Endometrial microvascular endothelial cells (primary cell): ENCODE measurements around the gene S100A13. TPM values are rescaled to one million over a fixed set of nuclear protein-coding genes. Genes with fewer than 3 reads are reported as not detected.

Experiments
- in situ Hi-C: cut with HindIII; loops from 2 replicates; pipeline ENCODE4 v1.10.0; 2017; ENCODE audit warnings: low sequenced_read_pairs, low pct_unique_long_range_greater_than_20kb; ENCODE audit errors: inconsistent ontology term
- total RNA-seq: library from RNA; depleted of rRNA; stranded (reverse); fragments of >200 nt; gene quantifications from one replicate; pipeline ENCODE4 v1.2.3, GENCODE V29; 2015; ENCODE audit errors: inconsistent ontology term

Gene S100A13
- total RNA-seq, 1 donor from 2014 or later, result 75.1 TPM

DNA sequence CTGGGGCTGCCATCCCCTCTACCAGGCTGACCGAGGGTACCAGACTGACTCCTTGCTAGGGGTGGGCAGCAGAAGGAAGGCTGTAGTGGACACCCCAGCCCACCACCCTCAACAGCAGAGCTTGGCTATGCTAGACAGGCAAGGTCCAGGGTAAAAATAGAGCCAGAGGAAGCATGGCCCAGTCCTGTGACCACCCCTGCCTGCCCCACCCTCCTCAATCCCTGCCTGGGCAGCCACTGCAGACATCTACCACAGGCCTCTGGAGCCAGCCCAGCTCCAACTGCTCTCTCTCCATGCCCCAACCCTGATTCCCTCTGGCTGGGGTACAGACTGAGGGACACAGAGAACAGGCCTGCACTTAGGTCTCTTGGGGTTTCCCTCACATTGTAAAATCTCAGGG lies 2.7 kb upstream of the S100A13 start:
- in situ Hi-C loops, result no loop called here

DNA sequence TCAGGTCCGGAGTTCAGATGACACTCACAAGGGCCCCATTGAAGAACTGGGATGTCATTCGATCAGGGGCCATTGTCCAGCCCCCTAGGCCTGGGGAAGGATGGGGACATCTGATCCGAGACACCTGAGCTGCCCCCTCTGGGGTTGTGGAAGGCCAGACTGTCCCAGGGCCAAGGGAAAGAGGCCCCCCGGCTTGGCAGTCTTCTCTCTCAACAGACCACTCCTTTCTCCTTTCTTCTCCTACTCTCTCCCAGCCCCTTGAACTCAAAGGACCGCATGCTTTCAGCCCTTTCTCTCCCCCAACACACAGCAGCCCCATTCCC lies 2.0 kb upstream of the S100A13 start:
- in situ Hi-C loops, result no loop called here

- in situ Hi-C loops, result no loop called here
These were observed 1.5 kb upstream of the S100A13 start for GRCh38 chr1:153628638-153629342.

GRCh38 chr1:153627715-153628626 lies 666 bp upstream of the S100A13 start, which contains the start of gene S100A1:
S100A1 (plus strand) TSS chr1:153628434; CDS start chr1:153630522, 2,088 bp downstream.
- in situ Hi-C loops, result no loop called here

DNA sequence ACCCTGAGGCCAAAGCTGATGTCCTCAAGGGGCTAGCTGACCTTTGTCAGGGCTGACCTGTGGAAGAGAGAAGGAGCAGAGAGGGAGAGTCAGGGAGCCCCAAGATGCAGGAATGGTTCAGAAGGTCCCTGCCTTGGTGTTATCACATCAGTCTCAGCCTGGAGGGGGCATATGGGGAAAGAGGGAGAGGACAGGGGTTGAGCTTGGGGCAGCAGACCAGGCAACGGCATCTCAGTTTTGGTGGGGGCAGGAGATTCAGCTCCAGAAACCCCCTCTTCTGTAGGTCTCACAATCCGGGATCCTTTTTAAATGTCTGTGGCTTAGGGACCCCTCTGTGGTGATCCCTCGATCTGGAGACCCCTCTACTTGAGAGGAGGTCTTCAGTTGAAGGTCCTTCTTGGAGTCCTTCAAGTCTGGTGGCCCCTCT lies 815 bp downstream of the S100A13 start:
- in situ Hi-C loops, result no loop called here

DNA sequence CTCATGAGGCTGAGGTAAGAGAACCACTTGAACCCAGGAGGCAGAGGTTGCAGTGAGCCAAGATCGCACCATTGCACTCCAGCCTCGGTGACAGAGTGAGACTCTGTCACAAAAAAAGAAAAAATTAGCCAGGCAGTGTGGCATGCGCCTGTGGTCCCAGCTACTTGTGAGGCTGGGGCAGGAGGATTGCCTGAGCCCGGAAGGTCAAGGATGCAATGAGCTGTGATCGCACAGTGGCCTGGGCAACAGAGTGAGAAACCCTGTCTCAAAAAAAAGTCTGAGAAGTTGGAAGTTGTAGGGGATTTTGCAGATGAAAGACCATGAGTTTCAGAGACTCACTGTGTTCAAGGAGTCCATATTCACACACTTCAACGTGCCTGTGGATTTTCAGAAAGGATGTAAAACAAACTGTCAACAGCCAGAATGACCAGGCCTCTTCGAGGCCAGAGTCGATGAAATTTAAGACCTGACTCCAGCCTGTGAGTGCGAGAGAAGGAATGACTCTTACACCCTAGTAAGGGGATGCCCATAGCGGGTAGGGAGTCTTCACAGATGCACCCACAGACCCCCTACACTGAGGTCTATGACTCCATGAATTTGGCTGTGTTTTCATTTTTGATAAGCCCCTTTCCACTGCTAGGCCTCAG lies 2.2 kb downstream of the S100A13 start:
- in situ Hi-C loops, result no loop called here

- in situ Hi-C loops, result no loop called here
These were observed 4.2 kb downstream of the S100A13 start for GRCh38 chr1:153623101-153623500.

- in situ Hi-C loops, result no loop called here
These were observed 8.1 kb downstream of the S100A13 start for GRCh38 chr1:153619171-153619570.

DNA sequence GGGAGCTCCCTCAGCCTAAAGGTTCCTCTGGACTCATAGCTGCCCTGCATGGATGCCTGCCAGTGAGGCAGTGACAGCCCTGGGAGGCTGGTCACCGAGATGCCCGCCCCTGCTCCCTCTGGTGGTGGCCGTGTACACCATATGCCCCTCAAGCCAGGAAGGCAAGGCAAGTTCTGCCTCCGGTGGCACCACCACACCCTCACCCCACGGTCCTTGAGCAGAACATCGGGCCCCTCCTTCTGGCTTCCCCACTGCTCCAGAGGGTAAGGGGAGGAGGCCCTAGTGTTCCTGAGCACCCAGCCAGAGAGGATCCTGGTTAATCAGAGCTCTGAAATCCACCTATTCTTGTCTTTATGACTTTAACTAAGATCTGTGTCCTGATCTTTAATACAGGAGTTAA lies 9.6 kb downstream of the S100A13 start:
- in situ Hi-C loops, result no loop called here

DNA sequence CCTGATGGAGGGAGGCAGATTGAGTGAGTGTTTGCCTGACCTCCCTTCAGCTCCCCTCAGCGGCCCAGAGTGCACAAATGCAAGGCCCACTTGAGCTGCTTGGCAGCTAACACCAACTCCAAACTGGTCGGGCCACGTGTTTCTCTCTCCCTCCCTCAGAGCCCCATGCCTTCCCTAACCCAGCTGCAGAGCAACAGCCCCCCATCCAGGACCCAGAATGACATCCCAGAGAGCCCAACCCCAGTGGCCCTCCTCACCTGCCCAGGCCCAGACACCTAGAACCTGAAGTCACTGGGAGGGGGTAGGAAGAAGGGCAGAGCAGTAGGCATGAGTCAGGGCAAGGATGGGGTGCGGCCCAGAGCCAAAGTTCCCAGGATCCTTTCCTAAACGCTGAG lies 10.4 kb downstream of the S100A13 start:
- in situ Hi-C loops, result no loop called here

DNA sequence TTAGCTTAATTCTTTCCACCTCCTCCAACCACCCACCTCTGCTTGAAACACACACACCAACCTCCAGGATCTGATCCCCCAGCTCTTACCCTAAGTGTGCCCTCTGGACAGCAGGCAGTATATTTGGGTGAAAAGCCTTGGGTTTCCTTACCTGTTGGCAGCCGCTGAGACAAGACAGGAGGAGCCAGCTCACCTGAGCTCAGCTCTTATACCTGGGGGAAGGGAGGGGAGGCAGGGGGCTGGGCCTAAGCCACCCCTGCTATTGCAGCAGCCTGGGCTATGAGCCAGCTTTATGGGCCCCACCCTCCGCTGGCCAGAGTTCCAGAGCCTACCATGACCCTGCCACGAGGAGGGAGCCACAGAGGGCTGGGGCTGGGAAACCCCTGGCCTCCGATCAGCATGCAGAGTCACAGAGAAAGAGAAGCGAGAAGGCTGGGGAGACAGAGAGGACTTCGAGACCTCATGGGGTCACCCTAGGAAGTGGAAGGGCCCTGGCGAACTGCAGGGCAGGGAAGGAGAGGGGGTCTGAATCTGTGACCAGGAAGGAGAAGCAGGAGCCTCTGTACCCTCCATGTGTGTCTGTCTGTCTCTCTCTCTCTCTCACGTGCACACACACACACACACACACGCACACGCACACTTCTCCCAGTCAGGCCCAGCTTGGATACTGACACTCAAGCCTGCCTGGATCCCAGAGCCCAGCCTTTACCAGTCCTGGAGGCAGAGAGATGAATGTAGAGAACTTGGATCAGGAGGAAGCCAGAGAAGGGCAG lies 11.0 kb downstream of the S100A13 start, which contains the start of gene S100A14:
Gene S100A14, minus strand, starts transcription at position 182 of the 773 bp plus-strand sequence. CDS start 467 bp downstream, outside the sequence.
- in situ Hi-C loops, result no loop called here

DNA sequence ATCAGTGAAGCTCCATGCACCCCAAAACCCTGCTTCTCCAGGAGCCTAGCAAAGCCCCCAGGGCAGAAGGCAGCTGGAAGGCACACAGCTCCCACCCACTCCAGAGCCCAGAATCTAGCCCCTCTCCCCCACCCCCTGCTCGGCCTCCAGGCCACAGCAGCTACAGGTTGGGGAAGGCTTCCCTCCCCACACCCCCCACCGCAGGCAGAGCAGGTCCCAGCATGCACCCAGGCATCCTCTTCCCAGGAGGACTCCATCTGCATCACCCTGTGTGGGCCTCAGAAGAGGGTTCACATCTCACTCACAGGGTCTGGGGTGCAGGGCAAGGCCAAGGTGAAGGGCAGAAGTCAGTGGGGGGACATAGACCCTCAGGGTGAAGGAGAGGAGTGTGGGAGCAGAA lies 11.9 kb downstream of the S100A13 start:
- in situ Hi-C loops, result no loop called here

DNA sequence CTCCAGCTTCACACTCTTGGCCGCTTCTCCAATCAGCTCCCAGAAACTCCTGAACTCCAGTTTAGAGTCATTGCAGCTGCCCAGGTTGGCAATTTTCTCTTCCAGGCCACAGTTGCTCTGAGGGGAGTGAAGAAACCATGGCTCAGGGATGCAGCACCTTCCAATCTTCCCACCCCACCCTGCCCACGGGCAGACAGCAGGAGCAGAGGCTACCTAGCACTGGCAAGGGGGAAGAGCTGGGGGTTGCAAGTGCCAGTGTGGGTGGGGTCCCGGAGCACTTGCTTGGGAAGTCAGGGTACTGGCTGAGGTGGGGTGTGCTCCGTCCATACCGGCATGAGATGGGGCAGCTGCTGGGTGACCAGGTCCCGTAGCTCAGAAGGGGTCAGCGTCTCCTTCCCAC lies 12.4 kb downstream of the S100A13 start:
- in situ Hi-C loops, result no loop called here

- in situ Hi-C loops, result no loop called here
These were observed 13.0 kb downstream of the S100A13 start for GRCh38 chr1:153614189-153614900.

GRCh38 chr1:153613406-153613805 lies 13.9 kb downstream of the S100A13 start:
- in situ Hi-C loops, result no loop called here

DNA sequence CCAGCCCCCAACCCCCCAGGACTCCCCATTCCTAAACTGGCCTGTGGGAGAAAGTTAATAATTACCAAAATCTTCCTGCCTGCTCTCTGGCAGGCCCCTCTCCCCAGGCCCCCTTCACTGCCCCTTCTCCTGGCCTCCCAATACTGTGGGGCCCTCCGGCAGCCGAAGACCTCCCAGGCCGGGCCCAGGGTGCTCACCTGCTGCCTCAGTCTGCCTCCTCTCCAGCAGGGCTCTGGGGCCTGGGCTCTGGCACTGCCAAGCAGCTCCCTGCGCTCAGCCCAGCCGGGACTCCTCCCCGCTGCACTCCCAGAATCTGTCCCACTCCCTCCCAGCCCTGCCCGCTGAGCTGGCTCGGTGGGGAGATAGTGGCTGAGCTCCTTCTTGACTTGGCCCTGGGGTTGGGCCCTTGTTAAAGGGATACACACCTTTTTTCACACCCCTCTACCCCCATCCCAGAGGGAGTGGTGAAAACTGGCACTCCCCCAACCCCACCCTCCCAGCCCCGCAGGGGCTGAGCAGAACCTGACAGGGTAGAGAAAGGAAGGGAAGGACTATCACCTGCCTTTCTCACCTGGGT lies 14.5 kb downstream of the S100A13 start, which contains the start of gene S100A16:
Gene S100A16, minus strand, starts transcription at position 383 of the 577 bp plus-strand sequence. CDS start 4,986 bp downstream, outside the sequence.
- in situ Hi-C loops, result no loop called here

DNA sequence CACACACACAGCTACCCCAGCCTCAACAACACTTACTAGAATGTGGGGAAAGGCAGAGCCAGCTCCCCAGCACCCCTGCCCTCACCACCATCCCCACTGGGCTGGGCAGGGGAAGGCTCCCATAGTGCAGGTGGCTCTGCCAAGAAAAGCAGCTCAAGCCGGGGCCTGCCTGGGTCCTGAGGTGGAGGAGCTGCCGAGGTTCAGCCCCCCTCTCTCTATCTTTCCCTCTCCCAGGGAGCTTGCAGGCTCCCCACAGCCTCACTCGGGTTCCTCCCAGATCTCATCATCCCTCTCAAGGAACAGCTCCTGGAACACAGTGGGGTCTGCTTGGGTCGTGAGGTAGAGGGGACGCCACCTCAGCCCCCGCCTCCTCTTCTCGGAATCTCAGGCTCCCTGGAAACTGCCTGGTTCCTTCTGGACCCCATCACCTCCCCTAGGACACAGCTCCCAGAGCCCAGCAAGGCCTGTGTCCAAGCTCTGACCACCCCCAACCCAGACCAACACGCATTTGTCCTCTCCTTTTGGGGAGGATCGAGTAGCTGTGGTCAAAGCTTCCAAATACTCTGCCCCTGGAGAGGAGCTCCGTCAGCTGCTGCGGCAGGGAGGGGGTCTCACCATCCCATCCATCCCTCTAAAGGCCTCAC lies 15.1 kb downstream of the S100A13 start:
- in situ Hi-C loops, result no loop called here
